Bronchial epithelial cell (primary cell): ENCODE results near the gene MGAT5B. TPM values are rescaled to one million over a fixed set of nuclear protein-coding genes. Genes with fewer than 3 reads are reported as not detected.

Experiments
- DNase-seq: peaks from one replicate; pipeline ENCODE4 v3.0.0-alpha.2; 2010; ENCODE audit warnings: low read depth
- FAIRE-seq: peaks from 2 replicates; lab custom pipeline; 2011; peaks lifted over from hg19 to GRCh38; lab: Jason Lieb, UNC
- H3K27me3 ChIP-seq: 2 replicates; pipeline ENCODE4 v1.5.1; 2011; ENCODE audit warnings: low read length; ENCODE audit not compliant: control insufficient read depth, insufficient read depth
- H3K36me3 ChIP-seq: 2 replicates; pipeline ENCODE4 v1.5.1; 2011; ENCODE audit warnings: low read length; ENCODE audit not compliant: control insufficient read depth, insufficient read depth
- H3K4me3 ChIP-seq: 2 replicates; pipeline ENCODE4 v1.5.1; 2011; ENCODE audit warnings: mild to moderate bottlenecking, low read depth, low read length, control low read depth
- total RNA-seq: library from RNA; depleted of rRNA; stranded (reverse); fragments of >200 nt; gene quantifications from 2 replicates; pipeline ENCODE4 v1.2.1, GENCODE V29; 2014
- TF ChIP-seq, protein P1 (sequence below): IDR thresholded peaks from 2 replicates; pipeline ENCODE4 v1.5.1; 2011; ENCODE audit warnings: mild to moderate bottlenecking, moderate library complexity, low read length, control low read depth, inconsistent platforms; ENCODE audit not compliant: insufficient read depth, severe bottlenecking

Gene MGAT5B
- total RNA-seq, 1 donor from 2014 or later = not detected

DNA sequence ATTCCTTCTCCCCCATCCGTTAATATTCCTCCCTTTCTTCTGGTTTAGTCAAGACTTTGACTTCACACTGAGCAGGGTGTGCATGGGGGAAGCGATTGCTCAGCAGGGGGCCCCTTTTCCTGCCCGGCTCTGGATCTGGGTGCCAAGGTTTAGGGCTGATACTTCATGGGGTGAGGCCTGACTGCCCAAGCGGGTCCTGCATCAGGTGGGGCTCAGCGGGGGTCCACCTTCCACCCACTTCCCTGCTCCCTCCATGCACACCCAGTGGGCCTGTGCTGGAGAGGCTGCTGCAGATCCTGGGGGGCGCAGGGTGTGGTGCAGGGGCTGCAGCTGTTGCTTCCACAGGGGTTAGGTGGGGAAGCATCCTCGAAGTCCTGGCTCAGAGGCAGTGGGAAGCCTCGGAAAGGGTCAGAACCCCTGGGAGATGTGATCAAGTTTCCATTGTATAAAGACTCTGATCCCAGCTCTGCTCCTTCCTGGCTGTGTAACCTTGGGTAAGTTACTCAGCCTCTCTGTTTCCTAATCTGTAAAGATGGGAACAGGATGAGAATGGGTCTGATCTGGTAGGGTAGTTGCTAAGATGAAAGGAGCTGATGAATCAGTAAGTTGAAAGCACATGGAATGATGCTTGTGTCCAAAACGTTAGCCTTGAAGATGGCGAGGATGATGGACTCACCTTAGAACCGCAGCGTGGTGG lies 53.3 kb downstream of the MGAT5B start:
- TF ChIP-seq, protein P1, sequence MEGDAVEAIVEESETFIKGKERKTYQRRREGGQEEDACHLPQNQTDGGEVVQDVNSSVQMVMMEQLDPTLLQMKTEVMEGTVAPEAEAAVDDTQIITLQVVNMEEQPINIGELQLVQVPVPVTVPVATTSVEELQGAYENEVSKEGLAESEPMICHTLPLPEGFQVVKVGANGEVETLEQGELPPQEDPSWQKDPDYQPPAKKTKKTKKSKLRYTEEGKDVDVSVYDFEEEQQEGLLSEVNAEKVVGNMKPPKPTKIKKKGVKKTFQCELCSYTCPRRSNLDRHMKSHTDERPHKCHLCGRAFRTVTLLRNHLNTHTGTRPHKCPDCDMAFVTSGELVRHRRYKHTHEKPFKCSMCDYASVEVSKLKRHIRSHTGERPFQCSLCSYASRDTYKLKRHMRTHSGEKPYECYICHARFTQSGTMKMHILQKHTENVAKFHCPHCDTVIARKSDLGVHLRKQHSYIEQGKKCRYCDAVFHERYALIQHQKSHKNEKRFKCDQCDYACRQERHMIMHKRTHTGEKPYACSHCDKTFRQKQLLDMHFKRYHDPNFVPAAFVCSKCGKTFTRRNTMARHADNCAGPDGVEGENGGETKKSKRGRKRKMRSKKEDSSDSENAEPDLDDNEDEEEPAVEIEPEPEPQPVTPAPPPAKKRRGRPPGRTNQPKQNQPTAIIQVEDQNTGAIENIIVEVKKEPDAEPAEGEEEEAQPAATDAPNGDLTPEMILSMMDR = no peak
- H3K27me3 ChIP-seq = peaks cover 7% of the 10 kb centered on the region
- H3K36me3 ChIP-seq = no peaks in the 10 kb centered on the region
- no peak overlapping the region for H3K4me3 ChIP-seq
- DNase-seq (no peak), FAIRE-seq (no peak)

DNA sequence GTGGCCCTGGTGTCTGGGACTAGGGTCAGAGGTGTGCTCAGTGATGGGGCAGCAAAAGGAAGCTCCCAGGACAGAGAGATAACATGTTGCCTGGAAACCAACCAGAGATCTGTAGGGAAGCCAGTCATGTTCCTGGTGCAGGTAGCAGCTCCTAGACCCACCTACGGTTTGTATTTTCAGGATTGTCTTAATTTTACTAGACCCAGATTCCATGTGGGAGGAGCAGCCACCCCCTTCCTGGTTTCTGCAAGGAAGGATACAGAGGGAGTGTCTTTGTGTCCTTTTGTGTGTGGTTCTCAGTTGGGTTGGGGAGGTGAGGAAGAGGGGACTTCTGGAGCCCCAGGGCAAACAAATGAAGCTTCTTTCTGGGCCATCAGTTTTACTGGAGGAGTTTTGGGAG lies 53.9 kb downstream of the MGAT5B start:
- H3K36me3 ChIP-seq = no peaks in the 10 kb centered on the region
- H3K4me3 ChIP-seq = no peak overlapping the region
- TF ChIP-seq, protein P1 = no peak
- no peak for FAIRE-seq
- peaks cover 7% of the 10 kb centered on the region for H3K27me3 ChIP-seq
- no peak for DNase-seq

DNA sequence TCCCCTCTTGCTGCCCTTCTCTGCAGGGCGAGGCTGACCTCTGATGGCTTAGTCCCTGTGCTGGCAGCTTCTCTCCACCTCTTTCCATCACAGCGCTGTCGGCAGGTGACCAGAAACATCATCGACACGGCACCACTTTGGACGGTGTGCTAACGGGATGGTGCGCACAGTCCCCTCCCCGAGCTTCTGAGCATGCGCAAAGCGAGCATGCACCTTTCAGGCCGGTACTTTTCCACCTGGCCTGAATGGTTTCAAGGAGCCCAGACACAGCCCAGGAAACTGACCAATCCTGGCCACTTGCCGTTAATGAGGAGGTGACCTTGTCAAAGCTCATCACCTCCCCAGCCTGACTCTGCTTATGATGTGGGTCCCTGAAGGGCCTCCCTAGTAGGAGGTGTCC lies 54.8 kb downstream of the MGAT5B start:
- DNase-seq (no peak), FAIRE-seq (no peak)
- H3K4me3 ChIP-seq = no peak overlapping the region
- peaks cover 6% of the 10 kb centered on the region for H3K27me3 ChIP-seq
- TF ChIP-seq, protein P1 = no peak
- no peaks in the 10 kb centered on the region for H3K36me3 ChIP-seq

DNA sequence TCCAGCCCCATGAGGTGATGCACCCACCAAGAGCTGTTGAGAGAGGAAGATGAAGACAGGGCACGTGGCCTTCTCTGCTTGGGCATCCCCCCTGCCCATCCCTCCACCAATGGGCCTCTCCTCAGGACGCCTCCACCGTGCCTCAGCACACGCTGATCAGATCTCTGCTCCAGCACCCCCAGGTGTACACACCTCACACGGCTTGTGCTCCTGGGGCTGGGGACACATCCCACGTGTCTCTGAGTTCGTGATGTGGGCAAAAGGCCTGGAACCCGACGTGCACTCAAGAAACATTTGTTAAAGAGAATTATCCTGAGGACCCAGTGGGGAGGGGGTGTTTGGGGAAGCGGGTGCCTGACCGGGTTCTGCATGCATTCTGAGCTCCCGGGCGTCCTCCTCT lies 55.3 kb downstream of the MGAT5B start:
- FAIRE-seq = no peak
- no peak for DNase-seq
- Histone ChIP-seq H3K27me3 (peaks cover 6% of the 10 kb centered on the region), H3K36me3 (no peaks in the 10 kb centered on the region), H3K4me3 (no peak overlapping the region)
- TF ChIP-seq, protein P1 = no peak

DNA sequence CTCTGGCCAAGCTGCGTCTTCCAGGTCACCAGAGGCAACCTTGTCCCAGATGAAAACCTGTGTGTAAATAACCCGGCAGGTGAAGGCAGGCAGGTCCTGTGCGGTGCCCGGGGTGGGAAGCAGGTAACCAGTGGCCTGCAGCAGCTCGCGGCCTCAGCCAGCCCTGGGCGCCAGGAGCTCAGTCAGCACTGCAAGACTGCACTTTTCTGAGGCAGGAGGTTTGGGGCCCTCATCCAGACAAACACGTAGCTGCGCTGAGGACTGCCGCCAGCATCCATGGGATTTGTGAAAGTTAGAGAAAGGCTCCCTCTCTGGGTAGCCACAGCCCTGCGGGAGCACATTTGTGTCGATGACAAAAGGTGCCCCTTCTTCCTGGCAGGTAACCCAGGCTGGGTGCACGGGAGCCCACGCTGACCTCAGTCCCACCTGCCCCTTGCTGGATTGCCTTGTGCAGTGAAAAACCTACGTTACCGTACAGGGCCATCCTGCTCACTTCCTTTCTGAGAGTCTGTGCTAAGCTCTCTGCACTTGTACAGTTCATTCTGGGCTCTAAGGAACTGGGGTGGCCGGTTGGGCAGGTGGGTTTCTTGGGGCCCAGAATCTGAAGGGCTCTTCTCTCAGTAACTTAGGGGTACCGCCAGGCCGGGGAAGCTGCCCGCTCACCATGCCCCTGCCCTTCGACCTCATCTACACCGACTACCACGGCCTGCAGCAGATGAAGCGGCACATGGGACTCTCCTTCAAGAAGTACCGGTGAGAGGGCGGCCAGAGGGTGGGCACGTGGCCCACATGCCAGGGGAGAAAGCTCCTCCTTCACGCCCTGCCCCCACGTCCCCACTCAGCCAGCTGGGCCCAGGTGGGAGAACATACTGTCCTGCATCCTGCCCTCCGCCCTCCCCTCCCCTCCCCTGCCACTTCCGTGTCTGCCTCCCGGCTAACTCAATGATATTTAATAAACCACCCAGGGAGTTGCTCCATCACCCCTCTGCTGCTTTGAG lies 56.4 kb downstream of the MGAT5B start:
- Histone ChIP-seq H3K27me3 (peaks cover 6% of the 10 kb centered on the region), H3K36me3 (no peaks in the 10 kb centered on the region), H3K4me3 (no peak overlapping the region)
- TF ChIP-seq, protein P1 = no peak
- DNase-seq (no peak), FAIRE-seq (no peak)
